ENCODE results near the gene LINC01488.

Gene LINC01488

GRCh38 chr11:69462106-69462951 lies 19.1 kb upstream of the LINC01488 start:
- H3K27me3 ChIP-seq (ENCODE audit: control insufficient read depth, insufficient read depth, low read length): no peaks in the 10 kb centered on the region
- H3K4me3 ChIP-seq (ENCODE audit: low read depth, low read length): no peak overlapping the region
- H3K9me3 ChIP-seq (ENCODE audit: control insufficient read depth, low read length): no peaks in the 10 kb centered on the region
- H3K79me2 ChIP-seq: no peaks in the 10 kb centered on the region
- no peak overlapping the region for H2AFZ ChIP-seq
- H3K9ac ChIP-seq: no peak overlapping the region
- H3K36me3 ChIP-seq (ENCODE audit: control insufficient read depth, insufficient read depth, low read length): no peaks in the 10 kb centered on the region
- no peak overlapping the region for H3K4me2 ChIP-seq (ENCODE audit: low read length)
- TF ChIP-seq, protein P1, sequence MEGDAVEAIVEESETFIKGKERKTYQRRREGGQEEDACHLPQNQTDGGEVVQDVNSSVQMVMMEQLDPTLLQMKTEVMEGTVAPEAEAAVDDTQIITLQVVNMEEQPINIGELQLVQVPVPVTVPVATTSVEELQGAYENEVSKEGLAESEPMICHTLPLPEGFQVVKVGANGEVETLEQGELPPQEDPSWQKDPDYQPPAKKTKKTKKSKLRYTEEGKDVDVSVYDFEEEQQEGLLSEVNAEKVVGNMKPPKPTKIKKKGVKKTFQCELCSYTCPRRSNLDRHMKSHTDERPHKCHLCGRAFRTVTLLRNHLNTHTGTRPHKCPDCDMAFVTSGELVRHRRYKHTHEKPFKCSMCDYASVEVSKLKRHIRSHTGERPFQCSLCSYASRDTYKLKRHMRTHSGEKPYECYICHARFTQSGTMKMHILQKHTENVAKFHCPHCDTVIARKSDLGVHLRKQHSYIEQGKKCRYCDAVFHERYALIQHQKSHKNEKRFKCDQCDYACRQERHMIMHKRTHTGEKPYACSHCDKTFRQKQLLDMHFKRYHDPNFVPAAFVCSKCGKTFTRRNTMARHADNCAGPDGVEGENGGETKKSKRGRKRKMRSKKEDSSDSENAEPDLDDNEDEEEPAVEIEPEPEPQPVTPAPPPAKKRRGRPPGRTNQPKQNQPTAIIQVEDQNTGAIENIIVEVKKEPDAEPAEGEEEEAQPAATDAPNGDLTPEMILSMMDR (IDR thresholded peaks at IDR 0.05): no peak
- no peaks in the 10 kb centered on the region for H3K4me1 ChIP-seq
- H3K27ac ChIP-seq: no peak overlapping the region

- Histone ChIP-seq H3K79me2 (no peaks in the 10 kb centered on the region), H3K27ac (no peak overlapping the region), H3K9ac (no peak overlapping the region), H3K27me3 (ENCODE audit: control insufficient read depth, insufficient read depth, low read length) (no peaks in the 10 kb centered on the region), H3K9me3 (ENCODE audit: control insufficient read depth, low read length) (no peaks in the 10 kb centered on the region), H3K4me2 (ENCODE audit: low read length) (no peak overlapping the region), H3K36me3 (ENCODE audit: control insufficient read depth, insufficient read depth, low read length) (no peaks in the 10 kb centered on the region), H2AFZ (no peak overlapping the region), H3K4me3 (ENCODE audit: low read depth, low read length) (no peak overlapping the region), H3K4me1 (no peaks in the 10 kb centered on the region)
- TF ChIP-seq, protein P1 (IDR thresholded peaks at IDR 0.05): no peak
Observed at GRCh38 chr11:69463181-69463994, 18.1 kb upstream of the LINC01488 start.

DNA sequence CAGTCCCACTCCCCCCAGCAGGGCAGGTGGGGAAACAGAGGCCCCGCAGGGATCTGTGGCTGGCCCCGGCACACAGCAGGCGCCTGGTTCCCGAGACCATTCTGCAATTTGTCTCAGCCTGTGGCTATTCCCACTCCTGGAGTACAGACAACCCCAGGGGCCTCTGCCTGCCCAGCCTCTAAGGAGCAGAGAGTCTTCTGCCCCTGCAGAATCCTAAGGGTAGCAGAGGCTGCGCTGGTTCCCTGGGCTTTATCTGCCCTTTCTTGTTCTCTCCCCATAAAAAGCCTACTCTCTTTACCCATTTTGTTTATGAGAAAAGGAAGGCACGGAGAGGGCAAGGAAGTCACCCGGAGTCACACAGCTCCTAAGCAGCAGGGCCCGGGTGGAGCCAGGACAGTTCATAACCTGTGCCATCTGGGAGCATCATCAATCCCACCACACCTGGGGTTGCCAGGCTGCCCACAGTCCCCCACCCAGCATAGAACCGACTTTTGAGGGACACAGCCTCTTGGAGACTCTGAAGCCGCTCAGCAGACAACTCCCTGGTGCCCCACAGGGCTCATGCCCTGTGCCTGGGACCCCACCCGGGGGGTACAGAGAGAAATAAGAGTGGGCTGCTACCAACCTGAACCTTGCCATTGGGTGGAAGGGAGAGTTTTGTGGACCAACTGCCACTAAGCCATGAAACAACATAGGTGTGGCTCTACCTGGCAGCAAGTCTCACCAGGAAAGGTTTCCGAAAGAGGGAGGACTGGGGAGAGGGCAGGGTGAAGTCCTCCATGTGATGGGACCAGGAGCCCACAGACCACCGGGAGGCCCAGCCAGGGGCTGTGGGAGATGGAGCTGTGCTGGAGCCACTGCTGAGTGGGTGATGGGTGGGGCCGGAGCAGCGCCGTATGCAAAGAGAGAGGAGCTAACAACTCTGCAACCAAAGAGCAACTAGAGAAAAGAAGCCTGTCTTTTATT lies 17.2 kb upstream of the LINC01488 start:
- H3K9ac ChIP-seq: no peak overlapping the region
- H3K27me3 ChIP-seq (ENCODE audit: control insufficient read depth, insufficient read depth, low read length): no peaks in the 10 kb centered on the region
- no peak overlapping the region for H3K4me2 ChIP-seq (ENCODE audit: low read length)
- H3K36me3 ChIP-seq (ENCODE audit: control insufficient read depth, insufficient read depth, low read length): no peaks in the 10 kb centered on the region
- no peaks in the 10 kb centered on the region for H3K9me3 ChIP-seq (ENCODE audit: control insufficient read depth, low read length)
- TF ChIP-seq, protein P1 (IDR thresholded peaks at IDR 0.05): no peak
- no peak overlapping the region for H3K27ac ChIP-seq
- H3K4me3 ChIP-seq (ENCODE audit: low read depth, low read length): no peak overlapping the region
- no peaks in the 10 kb centered on the region for H3K4me1 ChIP-seq
- no peaks in the 10 kb centered on the region for H3K79me2 ChIP-seq
- H2AFZ ChIP-seq: no peak overlapping the region

- H3K4me3 ChIP-seq (ENCODE audit: low read depth, low read length): no peak overlapping the region
- no peaks in the 10 kb centered on the region for H3K9me3 ChIP-seq (ENCODE audit: control insufficient read depth, low read length)
- no peak overlapping the region for H2AFZ ChIP-seq
- TF ChIP-seq, protein P1 (IDR thresholded peaks at IDR 0.05): no peak
- no peaks in the 10 kb centered on the region for H3K79me2 ChIP-seq
- no peaks in the 10 kb centered on the region for H3K36me3 ChIP-seq (ENCODE audit: control insufficient read depth, insufficient read depth, low read length)
- H3K27ac ChIP-seq: no peak overlapping the region
- H3K9ac ChIP-seq: no peak overlapping the region
- H3K4me1 ChIP-seq: no peaks in the 10 kb centered on the region
- no peak overlapping the region for H3K4me2 ChIP-seq (ENCODE audit: low read length)
- H3K27me3 ChIP-seq (ENCODE audit: control insufficient read depth, insufficient read depth, low read length): no peaks in the 10 kb centered on the region
Observed at GRCh38 chr11:69465236-69466000, 16.0 kb upstream of the LINC01488 start.

All from parathyroid adenoma (tissue), 2 donors.